ENCODE measurements around the gene CDSN.

DNA sequence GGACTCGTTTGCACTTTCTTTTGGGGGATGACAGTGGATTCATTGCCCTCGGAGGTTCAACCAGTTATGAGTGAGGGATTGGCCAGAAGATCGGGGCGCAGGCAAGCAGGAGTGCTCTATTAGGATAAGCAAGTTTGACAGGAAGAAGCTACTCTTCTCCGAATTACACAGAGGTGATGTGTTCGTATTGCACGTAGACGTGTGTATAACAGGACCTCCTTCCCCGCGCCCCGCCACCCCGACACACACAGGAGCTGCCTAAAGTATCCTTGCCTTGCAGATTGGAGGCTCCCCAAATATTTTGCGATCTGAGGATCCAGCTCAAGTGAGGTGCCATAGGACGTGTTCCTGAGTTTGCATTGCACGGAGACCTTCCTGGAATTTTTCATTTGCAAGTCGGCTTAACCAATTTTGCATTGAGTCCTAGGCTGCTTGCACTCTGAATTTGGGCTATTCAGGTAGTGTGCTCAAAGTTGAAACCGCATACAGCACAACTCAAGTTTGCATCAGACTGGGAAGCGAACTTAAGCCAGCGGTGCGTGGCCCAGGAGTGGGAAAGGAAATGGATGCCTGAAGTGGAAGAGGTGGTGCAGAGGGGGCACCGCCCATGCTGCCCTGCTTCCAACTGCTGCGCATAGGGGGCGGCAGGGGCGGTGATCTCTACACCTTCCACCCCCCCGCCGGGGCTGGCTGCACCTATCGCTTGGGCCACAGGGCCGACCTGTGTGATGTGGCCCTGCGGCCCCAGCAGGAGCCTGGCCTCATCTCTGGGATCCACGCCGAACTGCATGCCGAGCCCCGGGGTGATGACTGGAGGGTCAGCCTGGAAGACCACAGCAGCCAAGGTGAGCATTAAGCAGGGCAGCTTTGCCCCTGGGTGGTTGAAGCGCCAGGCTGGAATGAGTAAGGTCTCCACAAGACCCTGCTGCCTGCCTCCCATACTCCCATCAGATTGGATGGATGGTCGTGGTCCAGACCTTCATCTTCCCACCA, 38.9 kb upstream of the CDSN start:
- TF ChIP-seq, protein P1, sequence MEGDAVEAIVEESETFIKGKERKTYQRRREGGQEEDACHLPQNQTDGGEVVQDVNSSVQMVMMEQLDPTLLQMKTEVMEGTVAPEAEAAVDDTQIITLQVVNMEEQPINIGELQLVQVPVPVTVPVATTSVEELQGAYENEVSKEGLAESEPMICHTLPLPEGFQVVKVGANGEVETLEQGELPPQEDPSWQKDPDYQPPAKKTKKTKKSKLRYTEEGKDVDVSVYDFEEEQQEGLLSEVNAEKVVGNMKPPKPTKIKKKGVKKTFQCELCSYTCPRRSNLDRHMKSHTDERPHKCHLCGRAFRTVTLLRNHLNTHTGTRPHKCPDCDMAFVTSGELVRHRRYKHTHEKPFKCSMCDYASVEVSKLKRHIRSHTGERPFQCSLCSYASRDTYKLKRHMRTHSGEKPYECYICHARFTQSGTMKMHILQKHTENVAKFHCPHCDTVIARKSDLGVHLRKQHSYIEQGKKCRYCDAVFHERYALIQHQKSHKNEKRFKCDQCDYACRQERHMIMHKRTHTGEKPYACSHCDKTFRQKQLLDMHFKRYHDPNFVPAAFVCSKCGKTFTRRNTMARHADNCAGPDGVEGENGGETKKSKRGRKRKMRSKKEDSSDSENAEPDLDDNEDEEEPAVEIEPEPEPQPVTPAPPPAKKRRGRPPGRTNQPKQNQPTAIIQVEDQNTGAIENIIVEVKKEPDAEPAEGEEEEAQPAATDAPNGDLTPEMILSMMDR (IDR thresholded peaks at IDR 0.05) = no peak
- no peak for TF ChIP-seq POLR2A (IDR thresholded peaks at IDR 0.05)
